Stimulated activated CD4-positive, alpha-beta T cell treated with anti-CD3 and anti-CD28 coated beads, Interleukin-15, amount 100 ng/mL, for 24 hours (primary cell): Measurements from ENCODE around the gene XIRP2.
A peak's percentile ranks its signal among the peaks of the same experiment; 100 is the strongest.

Experiments
- DNase-seq: peaks from one replicate; pipeline ENCODE4 v3.0.0-alpha.2; 2020

XIRP2 gene

DNA sequence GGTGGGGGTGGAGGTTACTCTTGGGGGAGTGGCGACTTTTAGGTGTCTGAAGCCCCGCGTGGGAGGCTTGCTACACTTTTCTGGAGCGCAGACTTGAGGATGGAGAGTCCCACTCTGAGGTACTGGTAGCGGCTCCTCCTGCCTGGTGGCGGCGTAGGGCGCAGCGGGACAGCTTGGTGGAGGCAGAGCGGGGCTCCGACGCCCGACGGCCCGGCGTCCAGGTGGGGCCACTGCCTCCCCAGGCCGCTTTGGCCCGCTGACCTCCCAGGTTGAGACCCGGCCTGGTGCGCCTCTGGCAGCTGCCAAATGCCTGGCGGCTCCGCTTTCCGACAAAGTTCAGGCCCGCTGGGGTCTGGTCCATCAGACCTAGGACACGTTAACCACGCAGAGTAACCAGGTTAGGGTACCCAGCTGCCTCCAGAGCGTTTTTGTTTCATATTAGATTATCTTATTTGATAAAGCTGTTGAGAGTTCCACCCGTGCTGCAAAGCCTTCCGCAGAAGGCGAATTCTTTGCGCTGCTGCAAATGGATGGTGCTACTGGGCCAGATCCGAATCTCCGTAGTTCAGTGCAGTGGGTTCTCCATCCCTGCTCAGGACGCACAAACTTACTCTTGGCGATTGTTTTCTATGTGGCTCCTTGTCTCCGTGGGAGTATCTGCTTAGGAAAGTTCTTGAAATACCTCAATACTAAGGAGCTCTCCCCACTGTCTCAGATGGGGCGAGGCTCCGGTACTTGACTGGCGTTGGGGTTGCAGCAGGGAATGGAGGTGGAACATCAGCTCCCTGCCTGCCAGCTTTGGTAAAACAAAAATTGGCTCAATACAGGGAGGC, 405.9 kb downstream of the XIRP2 start:
- peak; percentile 10 for DNase-seq

GRCh38 chr2:167294776-167295140, 406.5 kb downstream of the XIRP2 start:
- no peak for DNase-seq

GRCh38 chr2:167297292-167297691, 409.0 kb downstream of the XIRP2 start:
- no peak for DNase-seq

DNA sequence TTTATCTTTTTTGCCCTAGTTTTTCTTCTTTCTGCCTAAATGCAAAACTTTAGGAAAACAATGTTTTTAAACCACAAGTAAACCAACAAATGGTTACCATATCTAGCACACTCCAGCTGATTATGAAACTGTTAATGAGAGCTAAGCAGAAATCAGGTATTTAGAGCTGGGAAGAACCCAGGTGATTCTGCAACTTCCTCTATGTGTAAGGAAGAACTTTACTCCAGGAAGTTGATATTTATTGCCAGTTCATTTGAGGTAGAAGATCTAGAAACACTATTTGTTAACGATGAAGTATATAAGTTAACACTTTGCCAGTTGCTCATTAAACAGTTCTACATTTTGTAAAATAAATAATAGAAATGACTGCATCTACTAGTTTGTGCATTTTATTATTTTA, 409.7 kb downstream of the XIRP2 start:
- no peak for DNase-seq
